CD4-positive, alpha-beta T cell treated with Interferon alpha-2 for 1 hour (primary cell): ENCODE results near the gene CHCHD6.

ENCODE experiments used
- DNase-seq, 2 donors: peaks; one replicate each; pipeline ENCODE4 v3.0.0-alpha.2; 2020 to 2022

Gene CHCHD6

DNA sequence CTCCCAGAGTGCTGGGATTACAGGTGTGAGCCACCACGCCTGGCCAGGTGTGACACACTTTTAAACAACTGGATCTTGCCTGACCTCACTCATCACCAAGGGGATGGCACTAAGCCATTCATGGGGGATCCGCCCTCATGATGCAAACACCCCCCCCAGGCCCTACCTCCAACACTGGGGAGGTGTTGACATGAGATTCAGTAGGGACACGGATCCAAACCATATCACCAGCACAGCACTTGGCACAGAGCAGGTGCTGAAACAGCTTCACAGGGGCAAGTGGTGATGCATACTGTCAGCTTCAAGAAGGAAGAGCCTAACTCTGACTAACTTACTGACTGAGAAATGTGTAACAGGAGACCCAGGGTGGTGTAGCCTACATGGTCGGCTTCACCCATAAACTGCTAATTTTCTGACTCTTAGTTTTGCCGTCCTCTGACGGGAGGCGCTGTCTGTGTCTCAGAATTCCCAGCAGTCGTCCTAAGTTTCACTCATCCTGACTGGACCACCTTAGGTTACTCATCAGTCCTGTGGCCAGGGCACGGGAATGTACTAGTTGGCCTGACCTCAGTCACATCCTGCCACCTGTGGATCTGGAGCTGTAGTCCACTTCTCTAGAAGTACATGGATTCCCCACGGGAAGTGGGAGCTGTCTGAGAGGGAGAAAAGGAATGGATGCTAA, 197.0 kb downstream of the CHCHD6 start:
- no peak for DNase-seq

GRCh38 chr3:126901631-126902030, 197.6 kb downstream of the CHCHD6 start:
- no peak for DNase-seq

DNA sequence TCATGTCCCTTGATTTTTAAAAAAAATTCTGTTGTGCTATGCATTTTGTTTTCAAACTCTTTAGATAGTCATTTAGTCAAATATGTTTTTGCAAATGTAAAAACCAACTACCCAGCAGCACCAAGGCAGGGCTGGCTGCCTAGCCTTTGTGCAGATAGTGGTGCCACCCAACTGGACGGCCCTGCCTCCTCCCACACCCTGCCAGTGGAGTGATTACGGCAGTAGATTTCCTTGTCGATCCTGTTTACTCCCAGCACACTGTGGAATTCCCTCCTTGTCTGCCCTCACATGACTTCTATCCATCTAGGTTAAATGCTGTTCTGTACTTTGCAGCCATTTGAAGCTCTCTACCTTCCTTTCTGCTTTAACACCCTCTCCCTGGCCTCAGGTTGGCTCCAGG, 199.5 kb downstream of the CHCHD6 start:
- DNase-seq: no peak

- no peak for DNase-seq
Measured at GRCh38 chr3:126907557-126907956, 203.5 kb downstream of the CHCHD6 start.

DNA sequence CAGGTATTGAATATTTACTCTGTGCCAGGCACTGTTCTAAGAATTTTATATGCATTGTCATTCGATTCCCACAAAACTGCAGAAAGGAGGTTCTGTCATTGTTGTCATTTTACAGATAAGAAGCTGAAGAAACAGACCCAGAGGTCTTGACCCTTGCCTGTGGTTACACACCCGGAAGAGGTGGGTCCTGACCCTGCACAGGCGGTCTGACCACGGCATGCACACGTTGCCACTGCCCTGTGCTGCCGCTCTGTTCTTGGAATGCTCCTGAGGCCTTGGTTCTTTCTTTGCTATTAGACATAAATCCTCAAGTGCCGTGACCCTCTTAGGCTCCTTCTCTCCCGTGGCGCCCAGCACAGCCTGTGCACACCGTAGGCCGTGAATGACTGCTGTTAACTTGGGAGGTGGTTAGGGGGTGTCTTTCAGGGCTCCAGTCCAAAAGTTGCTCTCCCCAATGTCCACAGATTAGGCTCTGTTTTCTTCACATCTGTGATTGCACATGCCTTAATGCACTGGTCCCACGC, 204.8 kb downstream of the CHCHD6 start:
- DNase-seq: no peak

- no peak for DNase-seq
Measured at GRCh38 chr3:126910231-126910630, 206.2 kb downstream of the CHCHD6 start.

DNA sequence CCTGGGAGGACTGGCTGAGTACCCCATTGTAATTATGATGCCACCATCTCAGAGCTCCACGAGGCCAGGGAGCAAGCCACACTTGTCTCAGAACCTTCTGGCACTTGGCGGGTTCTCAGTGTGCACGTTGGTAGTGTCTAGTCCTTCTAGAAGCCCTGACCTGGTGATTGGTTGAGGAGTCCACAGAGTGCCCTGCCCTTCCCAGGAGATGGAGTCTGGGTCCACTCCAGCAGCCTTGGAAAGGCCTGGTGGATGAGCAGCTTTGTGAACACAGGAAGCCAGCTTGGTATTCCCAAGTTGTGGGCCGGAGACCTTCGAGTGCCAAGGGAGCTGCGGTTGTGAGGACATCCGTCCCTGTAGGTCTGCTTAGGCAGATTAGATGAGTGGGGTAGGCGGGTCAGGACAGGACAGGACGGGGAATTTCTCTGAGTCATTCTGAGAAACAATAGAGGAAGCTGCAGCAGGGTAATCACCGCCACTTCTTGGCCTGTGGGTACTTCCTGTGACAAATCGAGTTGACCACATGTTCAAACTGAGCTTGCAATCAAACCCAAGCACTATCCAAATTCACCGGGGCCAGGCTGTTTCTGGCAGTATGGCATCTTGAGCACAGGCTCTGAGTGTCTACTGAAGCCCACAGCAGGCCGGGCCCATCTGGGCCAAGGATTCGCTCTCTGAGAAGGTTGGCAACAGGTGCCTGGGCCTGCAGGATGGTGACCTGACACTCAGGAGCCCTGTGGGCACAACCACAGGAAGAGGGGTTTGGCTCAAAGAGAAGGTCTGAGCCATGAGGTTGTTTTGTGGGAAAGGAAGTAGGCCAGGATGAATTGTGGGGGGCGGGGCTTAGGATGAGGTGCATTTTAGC, 207.4 kb downstream of the CHCHD6 start:
- peak; percentile 75 to 80 for DNase-seq

- no peak for DNase-seq
Measured at GRCh38 chr3:126912027-126912422, 208.0 kb downstream of the CHCHD6 start.

DNA sequence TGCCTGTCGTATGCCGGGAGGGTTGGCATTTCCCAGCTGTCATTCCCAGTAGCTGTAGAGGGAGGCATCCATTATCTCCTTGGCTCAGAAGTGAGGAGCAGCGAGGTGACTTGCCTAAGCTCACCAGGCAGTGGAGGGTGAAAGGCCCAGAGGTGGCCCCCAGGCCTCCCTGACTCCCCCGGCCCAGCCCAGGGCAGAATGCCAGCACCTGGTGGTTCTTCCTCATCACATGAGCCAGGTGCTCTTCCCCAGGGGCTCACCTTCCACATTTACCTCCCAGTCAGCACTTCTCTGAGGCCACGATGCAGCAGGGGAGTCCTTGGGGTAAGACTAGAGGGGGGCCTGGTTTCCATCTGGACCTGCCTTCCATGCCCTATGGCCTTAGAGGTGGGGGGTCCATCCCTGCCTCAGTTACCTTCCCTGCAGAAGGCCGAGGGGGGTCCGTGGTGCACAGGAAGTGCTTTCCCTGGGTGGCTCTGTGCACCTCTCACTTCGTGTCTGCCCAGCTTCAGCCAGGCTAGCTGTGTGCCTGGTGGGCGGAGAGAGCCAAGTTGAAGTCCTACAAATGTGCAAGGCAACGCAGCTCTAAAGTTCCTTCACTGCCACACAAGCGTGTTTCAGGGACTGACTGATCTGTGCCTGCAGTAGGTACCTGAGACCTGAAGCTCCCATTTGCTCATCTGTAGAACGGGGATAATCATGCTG, 208.6 kb downstream of the CHCHD6 start:
- no peak for DNase-seq

DNA sequence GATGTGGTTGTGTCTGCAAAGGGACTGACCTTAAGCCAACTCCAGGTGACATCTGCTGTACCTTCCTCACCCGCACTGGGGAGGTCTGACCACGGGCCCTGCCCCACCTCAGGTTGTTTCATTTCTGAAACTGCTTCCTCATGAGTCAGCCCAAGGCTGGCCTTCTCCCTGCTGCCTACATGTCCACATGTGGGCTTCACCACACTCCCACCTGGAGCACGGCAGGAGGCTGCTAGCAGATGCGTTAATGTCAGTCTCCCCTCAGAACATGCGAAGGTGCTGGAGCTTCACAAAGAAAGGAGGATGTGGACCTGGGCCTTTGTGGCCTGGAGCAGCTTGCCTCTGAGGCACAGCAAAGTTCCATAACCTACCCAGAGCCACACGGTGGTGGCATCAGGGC, 209.5 kb downstream of the CHCHD6 start:
- DNase-seq: no peak

DNA sequence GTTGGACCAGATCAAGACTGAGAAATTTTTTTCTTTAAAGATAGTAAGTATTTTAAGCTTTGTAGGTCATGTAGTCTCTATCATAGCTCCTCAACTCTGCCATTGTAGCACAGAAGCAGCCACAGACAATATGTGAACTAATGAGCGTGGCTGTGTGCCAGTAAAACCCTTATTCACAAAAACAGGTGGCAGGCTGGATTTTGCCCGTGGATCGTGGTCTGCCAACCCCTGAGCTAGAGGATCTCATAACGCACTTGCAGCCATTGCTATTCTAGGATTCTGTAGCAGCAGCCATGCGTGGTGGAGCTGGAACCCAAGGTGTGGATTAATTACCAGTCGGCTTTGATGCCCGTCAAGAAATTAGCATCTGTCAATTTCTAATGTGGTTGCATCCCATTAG, 210.2 kb downstream of the CHCHD6 start:
- no peak for DNase-seq

GRCh38 chr3:126915015-126915414, 211.0 kb downstream of the CHCHD6 start:
- DNase-seq: no peak

- DNase-seq: no peak
Measured at GRCh38 chr3:126916546-126916945, 212.5 kb downstream of the CHCHD6 start.

DNA sequence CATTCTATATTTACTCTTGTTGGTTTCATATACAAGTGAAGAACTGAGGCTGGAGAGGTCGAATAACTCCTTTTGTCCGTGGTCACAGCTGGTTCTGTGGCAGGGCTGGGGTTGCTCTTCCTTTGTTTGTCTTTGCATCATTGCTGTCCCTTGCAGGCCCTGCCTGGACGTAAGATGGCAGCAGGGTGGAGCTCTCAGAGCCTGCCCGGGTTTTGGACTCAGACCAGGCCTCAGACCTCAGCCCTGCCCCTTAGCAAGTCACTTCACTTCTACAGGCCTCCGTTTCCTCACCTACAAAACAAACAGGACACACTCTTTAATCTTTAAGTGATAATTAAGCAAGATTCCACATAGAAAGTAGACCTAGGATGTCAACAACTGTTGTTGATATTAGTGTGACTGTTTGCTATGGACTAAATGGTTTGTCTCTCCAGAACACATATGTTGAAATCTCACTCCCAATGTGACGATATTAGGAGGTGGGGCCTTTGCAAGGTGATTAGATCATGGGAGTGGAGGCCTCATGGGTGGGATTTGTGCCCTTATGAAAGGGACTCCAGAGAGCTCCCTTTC, 213.3 kb downstream of the CHCHD6 start:
- DNase-seq: no peak

DNA sequence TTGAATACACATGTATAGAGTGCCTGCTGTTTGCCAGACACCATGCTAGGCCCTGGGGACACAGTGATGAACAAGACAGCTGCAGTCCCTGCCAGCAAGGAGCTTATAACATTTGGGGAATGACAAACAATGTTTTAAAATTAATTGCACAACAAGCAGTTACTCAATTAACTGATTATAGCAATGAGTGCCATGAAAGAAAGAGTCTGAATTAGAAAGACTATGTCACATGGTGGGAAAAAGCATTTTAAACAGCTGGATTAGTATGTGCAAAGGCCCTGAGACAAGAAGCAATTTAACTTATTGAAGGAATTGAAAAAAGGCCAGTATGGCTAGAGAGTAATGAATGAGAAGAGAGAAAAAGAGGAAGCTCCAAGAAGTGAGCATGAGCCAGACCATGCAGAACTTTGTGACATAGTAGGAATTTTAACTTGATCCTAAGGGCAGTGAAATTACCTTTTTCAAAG, 214.3 kb downstream of the CHCHD6 start:
- DNase-seq: no peak

- no peak for DNase-seq
Measured at GRCh38 chr3:126921085-126921824, 217.2 kb downstream of the CHCHD6 start.

DNA sequence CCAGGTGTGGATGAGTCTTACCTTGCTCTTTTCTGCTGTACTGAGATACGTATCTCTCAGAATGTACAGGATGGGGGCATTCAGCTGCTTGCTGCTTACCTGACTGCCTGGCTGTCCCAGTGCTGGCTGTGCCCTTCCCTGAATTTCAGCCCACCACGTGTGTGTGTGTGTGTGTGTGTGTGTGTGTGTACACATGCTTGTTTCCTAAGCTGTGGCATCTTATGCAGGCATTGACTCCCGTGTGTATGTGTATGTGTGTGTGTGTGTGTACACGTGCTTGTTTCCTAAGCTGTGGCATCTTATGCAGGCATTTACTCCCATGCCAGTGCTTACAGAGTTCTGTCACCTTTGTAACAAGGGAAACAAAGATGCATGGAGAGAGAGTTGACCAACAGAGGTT, 218.4 kb downstream of the CHCHD6 start:
- DNase-seq: no peak

- no peak for DNase-seq
Measured at GRCh38 chr3:126923423-126923822, 219.4 kb downstream of the CHCHD6 start.

DNA sequence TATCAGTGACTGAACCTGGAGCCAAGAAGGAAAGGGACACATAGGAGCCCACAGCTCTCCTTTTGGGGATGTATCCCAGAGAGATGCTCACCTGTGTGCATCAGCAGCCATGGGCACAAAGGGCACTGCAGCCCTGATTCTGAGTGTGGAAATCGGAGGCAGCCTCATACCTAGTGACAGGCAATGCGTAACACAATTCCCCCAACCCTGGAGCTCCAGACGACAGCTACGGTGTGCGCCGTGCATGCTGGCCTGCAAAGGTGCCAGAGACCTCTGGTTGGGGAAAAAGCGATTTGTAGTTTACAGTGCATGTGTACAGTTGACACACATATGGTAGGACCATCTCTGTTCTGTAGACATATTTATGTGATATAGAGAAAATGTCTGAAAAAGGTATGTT, 219.9 kb downstream of the CHCHD6 start:
- DNase-seq: no peak

- no peak for DNase-seq
Measured at GRCh38 chr3:126924458-126924857, 220.4 kb downstream of the CHCHD6 start.

GRCh38 chr3:126925411-126926171, 221.6 kb downstream of the CHCHD6 start:
- peak; percentile 10 to 31 for DNase-seq
